ENCODE measurements around the gene NOXRED1.
"Not testable (repeated sequence)": the region's sequence is repeated elsewhere in the genome, so short reads cannot be mapped to it uniquely, and the experiment has no call there.

DNA sequence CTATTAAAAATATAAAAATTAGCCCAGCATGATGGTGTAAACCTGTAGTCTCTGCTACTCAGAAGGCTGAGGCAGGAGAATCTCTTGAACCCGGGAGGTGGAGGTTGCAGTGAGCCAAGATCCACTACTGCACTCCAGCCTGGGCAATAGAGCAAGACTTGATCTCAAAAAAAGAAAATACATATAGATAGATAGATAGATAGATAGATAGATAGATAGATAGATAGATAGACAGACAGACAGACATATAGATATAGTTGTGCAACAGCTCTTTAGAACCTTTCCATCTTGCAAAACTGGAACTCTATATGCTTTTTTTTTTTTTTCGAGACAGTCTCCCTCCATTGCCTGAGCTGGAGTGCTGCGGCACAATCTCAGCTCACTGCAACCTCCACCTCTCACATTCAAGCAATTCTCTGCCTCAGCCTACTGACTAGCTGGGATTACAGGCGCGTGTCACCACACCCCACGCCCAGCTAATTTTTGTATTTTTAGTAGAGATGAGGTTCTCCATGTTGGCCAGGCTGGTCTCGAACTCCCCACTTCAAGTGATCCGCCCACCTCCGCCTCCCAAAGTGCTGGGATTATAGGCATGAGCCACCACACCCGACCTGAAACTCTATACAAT lies 7.8 kb downstream of the NOXRED1 start:
- not testable (repeated sequence) for TF ChIP-seq BHLHE40 (IDR thresholded peaks at IDR 0.05; ENCODE audit: borderline replicate concordance); ZNF384 (IDR thresholded peaks at IDR 0.05)

All from HEK293T (cell line).